Measurements from ENCODE around the gene NUMB.

NUMB gene

DNA sequence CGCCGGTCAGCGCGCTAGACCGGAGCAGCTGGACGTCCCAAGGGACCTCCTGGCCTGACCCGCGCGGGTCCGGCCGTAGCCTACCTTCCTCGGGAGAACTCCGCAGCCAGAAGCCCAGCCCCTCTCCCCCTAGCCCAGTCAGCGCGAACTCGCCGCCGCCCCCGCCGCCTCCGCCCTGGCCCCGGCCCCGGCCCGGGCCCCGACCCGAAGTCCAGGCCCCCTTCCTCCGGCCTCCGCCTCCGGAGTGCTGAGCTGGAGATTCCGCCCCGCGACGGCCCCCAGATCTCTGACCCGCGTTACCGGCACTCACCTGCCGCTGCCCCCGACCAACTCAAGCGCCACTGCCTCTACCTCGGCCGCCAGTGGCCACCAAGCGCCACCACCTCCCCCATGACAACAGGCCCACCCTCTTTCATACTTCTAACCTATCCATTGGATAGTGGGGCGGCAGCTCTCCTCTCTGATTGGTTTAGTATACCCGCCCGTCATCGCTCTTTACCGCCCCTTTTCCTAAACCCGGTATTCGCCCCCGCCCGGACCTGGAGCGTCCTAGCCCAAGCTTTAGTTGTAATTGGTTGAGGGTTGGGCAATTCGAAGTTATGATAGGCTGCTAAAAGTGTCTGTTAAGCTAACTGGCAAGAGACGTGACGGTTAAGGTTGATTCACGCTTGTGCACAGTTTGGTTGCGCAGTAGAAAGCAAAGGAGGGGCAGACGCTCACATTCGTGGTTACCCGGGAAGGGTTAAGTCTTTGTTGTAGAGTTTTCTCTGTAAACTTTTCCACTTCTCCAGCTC, at the start of gene NUMB:
Gene NUMB (minus strand): TSS at position 364 of the 794 bp plus-strand sequence. CDS start 102,795 bp downstream, outside the sequence.
- peak; percentile 97 for DNase-seq

DNA sequence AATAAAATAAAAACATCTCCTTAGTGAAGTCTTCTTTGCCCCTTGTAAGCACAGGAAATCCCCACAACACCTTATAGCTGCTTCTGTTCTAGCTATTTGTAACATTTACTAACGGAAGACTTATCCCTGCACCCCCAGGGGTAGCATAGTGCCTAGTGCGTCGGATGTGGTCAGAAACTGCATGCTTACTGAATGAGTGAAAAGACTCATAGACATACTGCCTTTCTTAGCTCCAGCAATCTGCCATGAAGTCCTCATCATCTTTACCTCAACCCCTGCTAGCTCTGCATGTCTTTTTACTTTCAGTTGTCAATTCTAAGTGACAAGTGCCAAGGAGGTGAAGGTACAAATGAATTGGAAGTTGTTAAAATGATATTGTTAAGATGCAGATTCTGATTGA, 45.3 kb upstream of the NUMB start:
- no peak for DNase-seq

DNA sequence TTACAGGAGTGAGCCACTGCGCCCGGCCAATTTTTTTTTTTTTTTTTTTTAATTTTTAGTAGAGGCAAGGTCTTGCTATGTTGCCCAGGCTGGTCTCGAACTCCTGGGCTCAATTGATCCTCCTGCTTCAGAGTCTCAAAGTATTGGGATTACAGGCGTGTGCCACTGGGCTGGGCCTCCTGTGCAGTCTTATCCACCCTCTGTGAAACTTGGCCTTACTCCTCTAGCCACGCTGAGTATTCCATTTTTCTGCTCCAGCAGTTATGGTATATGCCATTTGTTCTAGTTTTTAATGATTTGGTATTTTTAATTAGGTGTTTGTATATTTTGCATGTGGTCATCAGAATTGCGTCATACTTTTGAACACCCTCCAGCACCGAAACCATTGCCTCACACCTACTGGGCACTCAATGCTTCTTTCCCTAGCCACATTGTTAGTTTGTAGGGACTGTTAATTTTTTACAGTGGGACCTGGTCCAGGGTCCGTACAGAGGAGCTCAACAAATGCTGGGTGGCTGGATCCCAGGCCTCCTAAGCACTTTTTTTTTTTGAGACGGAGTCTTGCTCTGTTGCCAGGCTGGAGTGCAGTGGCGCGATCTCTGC, 43.8 kb upstream of the NUMB start:
- no peak for DNase-seq

DNA sequence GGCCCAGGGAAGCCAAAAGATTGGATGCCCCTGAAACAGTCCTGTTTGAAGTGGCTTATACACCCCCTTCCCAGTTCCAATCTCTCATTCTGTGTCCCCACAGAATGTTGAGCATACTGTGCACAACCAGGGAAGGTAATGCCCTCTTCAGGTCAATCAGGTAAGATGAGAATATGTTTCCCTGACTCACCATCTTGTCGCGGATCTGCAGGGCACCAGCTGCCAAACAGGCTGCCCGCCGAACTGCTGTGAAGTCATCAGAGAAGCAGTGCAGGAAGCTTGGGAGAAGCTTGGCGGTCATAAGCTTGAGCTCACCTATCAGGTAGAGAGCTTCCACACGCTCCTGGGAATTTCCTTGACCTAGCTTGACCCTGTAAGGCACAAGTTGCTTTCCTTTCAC, 42.0 kb upstream of the NUMB start:
- no peak for DNase-seq

DNA sequence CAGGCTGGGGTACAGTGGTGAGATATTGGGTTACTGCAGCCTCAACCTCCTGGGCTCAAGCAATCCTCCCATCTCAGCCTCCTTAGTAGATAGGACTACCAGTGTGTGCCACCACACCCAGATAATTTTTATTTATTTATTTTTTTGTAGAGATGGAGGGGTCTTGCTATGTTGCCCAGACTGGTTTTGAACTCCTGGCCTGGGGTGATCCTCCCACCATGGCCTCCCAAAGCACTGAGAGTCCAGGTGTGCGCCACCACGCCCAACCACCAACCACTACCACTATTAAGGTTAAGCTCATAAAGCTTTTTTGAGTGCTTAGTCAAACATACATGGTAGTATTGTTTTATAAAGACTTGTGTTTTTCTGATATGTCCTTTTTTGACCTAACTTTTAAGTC, 36.2 kb upstream of the NUMB start:
- no peak for DNase-seq

DNA sequence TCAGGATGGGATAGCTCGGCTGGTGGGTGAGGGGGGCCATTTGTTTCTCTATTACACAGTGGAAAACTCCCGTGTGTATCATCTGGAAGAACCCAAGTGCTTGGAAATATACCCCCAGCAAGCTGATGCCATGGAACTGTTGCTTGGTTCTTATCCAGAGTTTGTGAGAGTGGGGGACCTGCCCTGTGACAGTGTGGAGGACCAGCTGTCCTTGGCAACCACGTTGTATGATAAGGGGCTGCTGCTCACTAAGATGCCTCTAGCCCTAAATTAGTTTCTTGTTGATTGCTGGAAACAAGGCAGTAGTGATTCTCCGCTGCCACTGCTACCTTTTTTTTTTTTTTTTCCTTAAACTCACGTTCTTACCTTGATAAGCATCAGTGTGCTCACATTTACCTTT, 34.3 kb upstream of the NUMB start:
- DNase-seq, result no peak

DNA sequence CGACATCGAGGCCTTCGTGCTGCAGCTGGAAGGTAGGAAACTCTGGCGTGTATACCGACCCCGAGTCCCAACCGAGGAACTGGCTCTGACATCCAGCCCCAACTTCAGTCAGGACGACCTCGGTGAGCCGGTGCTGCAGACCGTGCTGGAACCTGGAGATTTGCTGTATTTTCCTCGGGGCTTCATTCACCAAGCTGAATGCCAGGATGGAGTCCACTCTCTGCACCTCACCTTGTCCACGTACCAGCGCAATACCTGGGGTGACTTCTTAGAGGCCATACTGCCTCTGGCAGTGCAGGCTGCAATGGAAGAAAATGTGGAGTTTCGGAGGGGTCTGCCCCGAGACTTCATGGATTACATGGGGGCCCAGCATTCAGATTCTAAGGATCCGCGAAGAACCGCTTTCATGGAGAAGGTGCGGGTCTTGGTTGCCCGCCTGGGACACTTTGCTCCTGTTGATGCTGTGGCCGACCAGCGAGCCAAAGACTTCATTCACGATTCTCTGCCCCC, 33.8 kb upstream of the NUMB start:
- no peak for DNase-seq

DNA sequence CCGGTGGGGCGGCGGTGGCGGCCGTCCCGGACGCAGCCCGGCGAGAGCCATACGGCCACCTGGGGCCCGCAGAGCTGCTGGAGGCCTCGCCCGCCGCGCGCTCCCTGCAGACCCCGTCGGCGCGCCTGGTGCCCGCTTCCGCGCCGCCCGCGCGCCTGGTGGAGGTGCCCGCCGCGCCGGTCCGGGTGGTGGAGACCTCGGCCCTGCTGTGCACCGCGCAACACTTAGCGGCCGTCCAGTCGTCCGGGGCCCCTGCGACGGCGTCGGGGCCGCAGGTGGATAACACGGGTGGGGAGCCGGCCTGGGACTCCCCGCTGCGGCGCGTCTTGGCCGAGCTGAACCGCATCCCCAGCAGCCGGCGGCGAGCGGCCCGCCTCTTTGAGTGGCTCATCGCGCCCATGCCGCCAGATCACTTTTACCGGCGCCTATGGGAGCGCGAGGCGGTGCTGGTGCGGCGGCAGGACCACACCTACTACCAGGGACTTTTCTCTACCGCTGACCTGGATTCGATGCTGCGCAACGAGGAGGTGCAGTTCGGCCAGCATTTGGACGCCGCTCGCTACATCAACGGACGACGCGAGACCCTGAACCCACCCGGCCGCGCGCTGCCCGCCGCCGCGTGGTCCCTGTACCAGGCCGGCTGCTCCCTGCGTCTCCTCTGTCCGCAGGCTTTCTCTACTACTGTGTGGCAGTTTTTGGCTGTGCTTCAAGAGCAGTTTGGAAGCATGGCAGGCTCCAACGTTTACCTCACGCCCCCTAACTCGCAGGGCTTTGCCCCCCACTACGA, 33.1 kb upstream of the NUMB start:
- peak; percentile 60 for DNase-seq

DNA sequence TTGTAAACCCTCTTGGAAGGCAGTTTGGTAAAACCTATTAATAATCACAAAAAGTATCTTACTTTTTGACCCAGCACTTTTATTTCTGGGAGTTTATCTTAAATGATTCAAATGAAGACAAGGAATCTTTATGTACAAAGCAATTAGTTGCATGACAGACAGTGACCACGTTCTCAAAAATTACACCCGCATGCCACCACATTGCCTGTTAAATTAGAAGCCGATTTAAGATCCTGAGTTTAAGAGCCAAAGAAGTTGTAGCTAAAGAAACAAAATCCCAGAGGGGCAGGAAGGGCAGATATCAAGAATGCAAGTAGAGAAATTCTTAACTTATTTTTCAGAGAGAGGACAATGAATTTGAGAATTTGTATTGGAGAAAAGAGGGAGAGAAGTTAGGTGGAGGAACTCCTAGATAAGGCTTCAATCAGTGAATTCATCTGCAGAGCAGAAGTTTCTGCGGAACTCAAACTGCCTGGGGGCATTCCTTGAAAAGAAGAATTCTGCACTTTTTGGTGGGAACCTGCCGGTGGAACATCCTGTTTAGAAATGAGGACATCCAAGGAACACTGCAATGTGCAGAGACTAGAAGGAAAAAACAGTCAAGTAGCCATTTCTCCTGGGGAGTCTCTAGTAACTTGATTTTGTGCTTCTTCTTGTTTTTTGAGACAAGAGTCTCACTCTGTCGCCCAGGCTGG, 31.3 kb upstream of the NUMB start:
- no peak for DNase-seq

DNA sequence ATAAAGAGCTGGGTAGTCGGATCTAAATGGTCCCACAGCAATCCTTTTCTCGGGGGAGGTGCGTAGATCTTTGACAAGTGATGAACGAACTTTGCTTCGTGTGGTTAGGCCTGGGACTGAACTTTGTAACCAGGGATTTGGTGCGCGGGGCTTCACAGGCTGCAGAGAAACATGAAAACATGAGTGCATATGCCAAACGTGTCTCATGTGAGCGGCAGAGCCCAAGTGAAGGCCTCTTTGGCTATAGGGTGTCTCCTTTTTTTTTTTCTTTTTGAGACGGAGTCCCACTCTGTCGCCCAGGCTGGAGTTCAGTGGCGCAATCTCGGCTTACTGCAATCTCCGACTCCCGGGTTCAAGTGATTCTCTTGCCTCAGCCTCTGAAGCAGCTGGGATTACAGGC, 20.3 kb upstream of the NUMB start:
- no peak for DNase-seq

DNA sequence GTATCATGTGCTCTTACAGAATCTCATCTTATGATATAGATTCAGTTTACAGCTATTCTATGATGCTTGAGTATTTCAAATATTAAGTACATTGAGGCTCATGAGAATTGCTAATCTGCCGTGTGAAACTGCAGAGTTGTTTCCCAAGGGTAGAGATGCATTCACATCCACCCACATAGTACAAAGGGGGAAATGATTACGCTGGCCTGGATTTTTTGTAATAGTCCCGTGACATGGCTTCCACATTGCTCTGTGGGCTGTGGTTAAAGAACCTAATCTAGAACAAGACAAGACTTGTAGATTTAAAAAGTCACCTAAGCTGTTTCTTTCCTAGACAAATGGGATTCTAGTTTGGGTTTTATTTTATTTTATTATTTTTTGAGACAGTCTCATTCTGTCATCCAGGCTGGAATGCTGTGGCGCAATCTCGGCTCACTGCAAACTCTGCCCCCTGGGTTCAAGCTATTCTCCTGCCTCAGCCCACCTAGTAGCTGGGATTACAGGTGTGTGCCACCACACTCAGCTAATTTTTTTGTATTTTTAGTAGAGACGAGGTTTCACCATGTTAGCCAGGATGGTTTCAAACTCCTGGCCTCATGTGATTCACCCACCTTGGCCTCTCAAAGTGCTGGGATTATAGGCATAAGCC, 19.4 kb upstream of the NUMB start:
- peak; percentile 27 for DNase-seq

DNA sequence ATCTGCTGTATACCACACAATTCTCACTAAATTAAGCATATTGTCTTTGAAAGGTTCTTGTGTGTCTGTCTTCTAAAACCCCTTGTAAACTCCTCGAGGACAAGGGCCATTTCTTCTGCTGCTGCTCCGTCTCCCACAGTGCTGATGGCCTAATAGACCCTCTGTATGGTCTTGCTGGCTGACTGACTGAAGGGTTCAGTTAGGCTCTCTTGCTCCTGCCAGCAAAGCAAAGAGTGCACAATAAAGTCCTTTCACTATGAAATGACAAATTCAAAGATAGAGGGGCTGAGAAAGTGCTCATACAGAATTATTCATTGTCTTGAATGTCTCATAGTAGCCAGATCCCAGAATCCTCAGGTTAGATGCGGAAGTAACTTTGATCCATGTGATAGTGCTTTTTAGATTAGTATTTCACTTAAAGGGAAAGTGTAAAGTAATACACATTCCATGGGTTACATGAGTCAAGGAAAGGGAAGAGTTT, 18.1 kb upstream of the NUMB start:
- DNase-seq, result no peak

DNA sequence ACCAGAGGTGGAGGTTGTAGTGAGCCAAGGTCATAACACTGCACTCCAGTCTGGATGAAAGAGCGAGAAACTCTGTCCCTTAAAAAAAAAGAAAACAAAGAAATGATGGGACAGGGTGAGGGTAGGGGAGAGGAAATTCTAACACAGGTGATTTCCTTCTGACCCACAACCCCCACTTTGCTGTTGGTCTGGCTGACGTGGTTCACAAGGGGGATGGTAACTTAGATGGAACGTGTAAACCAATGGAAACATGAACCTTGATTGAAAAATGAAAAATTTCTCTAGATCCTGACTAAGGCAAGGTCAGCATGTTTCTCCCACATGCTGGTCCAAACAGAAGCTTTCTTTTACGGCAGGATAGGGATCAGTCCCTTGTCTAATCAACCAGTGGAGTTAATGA, 16.6 kb upstream of the NUMB start:
- no peak for DNase-seq

DNA sequence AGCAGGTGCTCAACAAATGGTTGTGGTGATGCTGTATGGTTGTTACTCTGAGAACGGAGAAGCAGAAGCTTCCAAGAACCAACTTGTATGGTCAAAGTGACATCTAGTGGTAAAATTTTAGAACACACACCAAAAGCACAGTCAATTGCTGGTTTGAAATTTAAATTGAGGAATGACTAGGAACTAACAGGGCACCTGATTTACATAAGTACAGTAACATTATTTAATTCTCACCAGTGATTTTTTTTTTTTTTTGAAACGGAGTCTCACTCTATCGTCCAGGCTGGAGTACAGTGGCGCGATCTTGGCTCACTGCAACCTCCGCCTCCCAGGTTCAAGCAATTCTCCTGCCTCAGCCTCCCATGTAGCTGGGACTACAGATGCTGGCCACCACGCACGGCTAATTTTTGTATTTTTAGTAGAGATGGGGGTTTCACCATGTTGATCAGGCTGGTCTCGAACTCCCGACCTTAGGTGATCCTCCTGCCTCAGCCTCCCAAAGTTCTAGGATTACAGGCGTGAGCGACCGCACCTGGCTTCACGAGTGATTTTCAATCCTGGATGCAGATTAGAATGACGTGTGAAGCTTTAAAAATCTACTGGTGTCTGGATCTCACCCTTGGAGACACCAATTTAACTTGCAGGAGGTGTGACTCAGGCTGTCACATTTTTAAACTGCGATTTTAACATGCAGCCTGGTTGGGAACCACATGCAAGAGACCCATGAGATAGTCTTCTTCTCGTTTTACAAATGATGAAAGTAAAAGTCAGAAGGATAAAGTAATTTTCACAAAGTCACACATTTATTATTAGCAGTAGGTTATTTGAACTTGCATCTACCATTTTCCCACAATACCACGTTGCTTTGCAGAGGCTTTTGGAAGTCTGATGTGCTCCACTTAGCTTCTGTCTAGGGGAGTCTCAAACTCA, 14.1 kb upstream of the NUMB start:
- no peak for DNase-seq

DNA sequence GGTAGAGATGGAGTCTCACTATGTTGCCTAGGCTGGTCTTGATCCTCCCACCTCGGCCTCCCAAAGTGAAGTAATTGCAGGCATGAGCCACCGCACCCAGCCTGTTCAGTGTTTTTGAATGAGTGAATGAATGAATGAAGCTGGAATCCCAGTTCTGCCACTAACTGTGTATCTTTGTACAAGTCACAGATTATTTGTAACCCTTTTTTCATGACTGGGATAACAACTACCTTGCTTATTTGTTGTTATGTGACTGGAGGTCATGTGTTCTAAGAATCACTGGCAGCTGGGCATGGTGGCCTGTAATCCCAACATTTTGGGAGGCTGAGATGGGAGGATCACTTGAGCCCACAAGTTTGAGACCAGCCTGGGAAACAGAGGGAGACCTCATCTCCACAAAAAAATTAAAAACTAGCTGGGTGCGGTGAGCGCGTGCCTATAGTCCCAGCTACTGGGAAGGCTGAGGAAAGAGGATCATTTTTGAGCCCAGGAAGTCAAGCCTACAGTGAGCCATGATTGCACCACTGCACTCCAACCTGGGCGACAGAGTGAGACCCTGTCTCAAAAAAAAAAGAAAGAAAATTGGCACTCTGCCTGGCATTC, 13.3 kb upstream of the NUMB start:
- no peak for DNase-seq

DNA sequence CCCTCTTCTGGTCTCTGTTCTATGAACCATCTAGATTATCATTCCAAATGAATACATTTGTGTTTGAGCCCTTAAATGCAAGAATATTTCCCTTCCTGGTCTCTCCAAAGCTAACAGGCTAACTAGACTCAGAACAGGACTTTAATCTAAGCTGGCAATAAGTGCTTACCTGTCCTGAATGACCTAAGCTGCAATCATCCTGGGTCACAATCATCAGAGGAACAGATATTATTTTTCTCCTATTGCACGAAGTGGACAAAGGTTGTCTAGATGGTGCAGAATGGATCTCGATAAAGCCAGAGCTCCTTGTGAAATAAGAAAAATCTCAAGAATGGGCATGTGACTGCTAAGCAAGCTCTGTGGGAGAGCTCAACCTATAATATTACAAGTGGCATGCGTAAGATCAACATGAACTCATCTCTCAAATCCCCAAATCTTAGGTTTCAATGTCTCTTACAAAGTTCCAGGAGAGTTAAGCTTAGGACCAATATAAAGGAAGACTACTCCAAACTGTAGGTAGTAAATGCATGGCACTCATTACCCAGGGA, 10.6 kb upstream of the NUMB start:
- no peak for DNase-seq

DNA sequence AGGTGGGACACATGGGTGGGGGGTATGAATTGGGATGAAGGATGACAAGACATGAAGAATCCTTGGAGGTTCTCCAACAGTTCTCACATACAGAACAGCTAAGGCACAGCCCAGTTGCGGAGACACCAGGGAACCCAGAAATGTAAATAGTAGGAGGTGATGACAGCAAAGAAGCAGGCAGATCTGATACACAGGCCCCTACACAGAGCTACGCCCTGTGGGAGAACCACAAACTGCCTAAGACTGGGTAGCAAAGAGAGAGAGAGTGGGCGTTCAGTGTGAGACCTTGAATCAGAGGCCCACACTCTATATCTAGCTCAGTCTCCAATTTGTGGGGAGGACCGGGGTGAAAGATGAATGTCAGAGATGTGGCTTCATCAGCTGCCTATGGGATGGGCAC, 9.5 kb upstream of the NUMB start:
- no peak for DNase-seq

DNA sequence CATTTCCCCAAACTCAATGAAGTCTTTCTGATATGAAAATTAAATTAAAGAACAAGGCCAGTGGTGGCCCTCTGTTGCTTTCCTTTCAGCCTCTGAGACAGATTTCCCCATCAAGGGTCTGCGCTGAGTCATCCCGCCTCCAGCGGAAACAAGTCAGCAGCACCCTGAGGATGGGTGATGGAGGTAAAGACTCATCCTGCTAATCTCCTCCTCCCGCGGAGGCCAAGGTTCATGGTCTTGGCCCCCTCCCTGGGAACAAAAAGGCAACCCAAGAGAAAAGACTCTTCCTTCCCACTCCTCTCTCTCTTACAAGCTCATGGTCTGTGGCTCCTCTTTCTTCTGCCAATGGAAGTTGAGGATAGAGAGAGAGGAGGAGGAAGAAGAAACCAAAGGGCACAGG, 9.0 kb upstream of the NUMB start:
- peak; percentile 60 for DNase-seq

DNA sequence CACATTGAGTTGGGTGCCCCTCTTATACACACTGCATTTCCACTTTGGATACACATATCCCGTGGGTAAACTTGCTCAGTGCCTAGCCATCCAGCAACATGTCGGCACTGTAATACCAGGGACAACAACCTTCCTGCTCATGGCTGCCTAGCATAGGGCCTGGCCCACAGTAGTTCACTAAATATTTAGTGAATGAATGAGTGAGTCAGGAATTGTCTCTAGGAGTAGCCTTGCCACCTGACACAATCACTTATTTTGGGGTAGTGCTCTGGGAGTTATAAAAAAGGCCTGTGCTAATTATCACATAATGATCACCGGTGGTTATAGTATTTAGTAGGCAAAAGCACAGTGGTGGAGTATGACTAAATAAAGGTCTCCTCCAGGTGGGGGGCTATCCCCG, 8.5 kb upstream of the NUMB start:
- DNase-seq, result no peak

DNA sequence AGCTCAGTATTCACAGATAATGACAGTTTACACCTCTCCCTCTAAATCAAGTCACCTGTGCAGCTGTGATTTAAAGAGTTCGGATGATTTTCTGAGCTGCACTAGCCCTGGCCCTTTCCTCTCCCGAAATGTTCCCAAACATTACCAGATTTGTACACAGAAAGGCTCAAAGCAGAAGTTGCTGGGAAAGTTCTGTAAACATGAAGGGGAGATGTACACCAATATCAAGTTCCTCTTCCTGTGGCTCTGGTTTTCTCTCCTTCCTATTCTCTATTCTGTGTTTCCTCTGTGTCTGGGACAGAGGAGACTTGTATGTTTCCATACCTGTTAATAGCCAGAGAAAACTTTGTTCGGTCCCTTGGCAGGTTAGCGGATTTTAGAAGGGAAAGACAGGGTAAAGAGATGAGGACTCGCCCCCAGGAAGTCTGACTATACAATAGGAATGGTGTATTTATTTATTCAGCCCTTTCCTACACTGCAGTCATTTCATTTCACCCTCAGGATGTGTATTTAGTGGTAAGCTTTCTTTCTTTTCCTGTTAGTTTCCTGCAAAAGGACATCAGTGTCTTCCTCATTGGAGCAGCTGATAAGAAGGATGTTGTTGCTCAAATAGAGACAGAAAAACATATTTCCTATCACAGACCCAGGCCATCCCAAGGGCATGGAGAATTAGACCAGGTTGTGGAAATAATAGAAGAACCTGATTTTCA, 7.6 kb upstream of the NUMB start:
- DNase-seq, result no peak

Data from CD4-positive, alpha-beta T cell treated with Interferon gamma for 1 hour (primary cell).